Aorta (tissue), 5 donors: ENCODE data around the gene SMYD3. TPM values are rescaled to one million over a fixed set of nuclear protein-coding genes. Genes with fewer than 3 reads are reported as not detected.
"Not testable (repeated sequence)": the region's sequence is repeated elsewhere in the genome, so short reads cannot be mapped to it uniquely, and the experiment has no call there.

ENCODE experiments used
- ATAC-seq: fragments of 200-7000 bp; cut with Tn5 transposase; one replicate; pipeline ENCODE4 v1.9.1; 2022; ENCODE audit warnings: moderate library complexity; ENCODE audit not compliant: low FRiP score
- DNase-seq, 2 donors: peaks; one replicate each; pipeline ENCODE4 v3.0.0-alpha.2; 2020
- H3K27ac ChIP-seq, 2 donors: one replicate each; pipeline ENCODE4 v1.5.1; 2013; ENCODE audit warnings: low read length in 2 of 2, mild to moderate bottlenecking in 2 of 2, moderate library complexity in 2 of 2, control low read depth in 1 of 2, inconsistent platforms in 1 of 2, low read depth in 1 of 2
- H3K27me3 ChIP-seq, 2 donors: one replicate each; pipeline ENCODE4 v1.6.1; 2013; ENCODE audit warnings: control low read depth in 1 of 2, low read length in 1 of 2, mild to moderate bottlenecking in 1 of 2, moderate library complexity in 1 of 2; ENCODE audit not compliant: insufficient read depth in 2 of 2, control insufficient read depth in 1 of 2
- H3K36me3 ChIP-seq, 2 donors: one replicate each; pipeline ENCODE4 v1.6.1; 2013; ENCODE audit warnings: control low read depth in 1 of 2, low read length in 1 of 2, mild to moderate bottlenecking in 1 of 2; ENCODE audit not compliant: insufficient read depth in 2 of 2, control insufficient read depth in 1 of 2
- H3K4me1 ChIP-seq, 2 donors: one replicate each; pipeline ENCODE4 v1.6.1; 2013; ENCODE audit warnings: low read length in 2 of 2, control low read depth in 1 of 2, mild to moderate bottlenecking in 1 of 2, moderate library complexity in 1 of 2; ENCODE audit not compliant: insufficient read depth in 2 of 2, control insufficient read depth in 1 of 2
- H3K4me3 ChIP-seq, 2 donors: one replicate each; pipeline ENCODE4 v1.5.1; 2013; ENCODE audit warnings: low read length in 2 of 2, control low read depth in 1 of 2, mild to moderate bottlenecking in 1 of 2
- H3K9me3 ChIP-seq: one replicate; pipeline ENCODE4 v1.6.1; 2013; ENCODE audit warnings: mild to moderate bottlenecking, low read length; ENCODE audit not compliant: control insufficient read depth
- WGBS, 2 donors: extraction: QIAGEN DNeasy Blood & Tissue Kit; methylation state at CpG; one replicate each; pipeline ENCODE4 v1.1.7; 2013; 5-methylcytosine and 5-hydroxymethylcytosine counted together
- intact Hi-C, 2 donors: fragments of 100-400 bp; cut with DNase I; formaldehyde crosslinking; loops; one replicate each; pipeline versions ENCODE4 v1.14.2 to v1.15.0; 2022
- polyA plus RNA-seq, 2 donors: library from polyadenylated mRNA; stranded (reverse); fragments of 200-250 nt; gene quantifications; one replicate each; pipeline ENCODE4 v1.2.3, GENCODE V29; 2013
- total RNA-seq, 2 donors: library from RNA; stranded (reverse); fragmentation: NEBNext Ultra II Directional; extraction: Animal tissue kit (Norgen Biotek cat#: 25700); gene quantifications; one replicate each; pipeline ENCODE4 v1.2.1, GENCODE V29; 2021
- donor health status: healthy with polysubstance abuse.
- donor health status: Bipolar disorder and iron deficiency.
- donor health status: DM: no; HTN: no; CAD: no.
- donor health status: DM: no; HTN: no; CAD: no.
- donor health status: DM: yes; HTN: yes; CAD: no.

SMYD3 gene
- total and polyA plus RNA-seq, 4 donors = 6.0 to 29.1 (median 11.1) TPM

GRCh38 chr1:246377625-246378153 is 129.4 kb downstream of the SMYD3 start:
- no peak overlapping the region for H3K4me3 ChIP-seq
- intact Hi-C loops = no loop called here
- WGBS, 2 donors = 88 to 92% methylated on average over 5 of the region's 5 CpGs
- DNase-seq = no peak
- H3K9me3 ChIP-seq = no peaks in the 10 kb centered on the region
- no peaks in the 10 kb centered on the region for H3K27me3 ChIP-seq
- H3K36me3 ChIP-seq = no peaks in the 10 kb centered on the region
- no peak for ATAC-seq
- H3K27ac ChIP-seq = no peak overlapping the region
- peaks cover 0 to 2% of the 10 kb centered on the region in 2 donors for H3K4me1 ChIP-seq

GRCh38 chr1:246373828-246374569 is 133.1 kb downstream of the SMYD3 start:
- DNase-seq (no peak), ATAC-seq (no peak)
- H3K9me3 ChIP-seq = no peaks in the 10 kb centered on the region
- no peaks in the 10 kb centered on the region for H3K27me3 ChIP-seq
- no peak overlapping the region for H3K27ac ChIP-seq
- H3K4me1 ChIP-seq = peaks cover 0 to 2% of the 10 kb centered on the region in 2 donors
- H3K4me3 ChIP-seq = no peak overlapping the region
- intact Hi-C loops = no loop called here
- H3K36me3 ChIP-seq = no peaks in the 10 kb centered on the region
- 59 to 72% methylated on average over 6 of the region's 6 CpGs for WGBS, 2 donors

GRCh38 chr1:246372559-246372958 is 134.5 kb downstream of the SMYD3 start:
- Histone ChIP-seq H3K9me3 (no peaks in the 10 kb centered on the region), H3K4me3 (no peak overlapping the region), H3K4me1 (peaks cover 0 to 2% of the 10 kb centered on the region in 2 donors), H3K27ac (no peak overlapping the region), H3K27me3 (no peaks in the 10 kb centered on the region), H3K36me3 (no peaks in the 10 kb centered on the region)
- 92% methylated on average over 6 of the region's 6 CpGs for WGBS, 2 donors
- ATAC-seq (no peak), DNase-seq (no peak)
- intact Hi-C loops = no loop called here

GRCh38 chr1:246367041-246367440 is 140.0 kb downstream of the SMYD3 start:
- ATAC-seq (no peak), DNase-seq (no peak)
- Histone ChIP-seq H3K36me3 (no peaks in the 10 kb centered on the region), H3K27me3 (no peaks in the 10 kb centered on the region), H3K9me3 (no peaks in the 10 kb centered on the region), H3K27ac (no peak overlapping the region), H3K4me3 (no peak overlapping the region), H3K4me1 (no peaks in the 10 kb centered on the region)
- 93 to 95% methylated on average over 2 of the region's 2 CpGs for WGBS, 2 donors
- intact Hi-C loops = no loop called here

- DNase-seq = no peak
- intact Hi-C loops = no loop called here
- Histone ChIP-seq H3K27me3 (no peaks in the 10 kb centered on the region), H3K36me3 (no peaks in the 10 kb centered on the region), H3K4me3 (no peak overlapping the region), H3K9me3 (no peaks in the 10 kb centered on the region), H3K27ac (no peak overlapping the region), H3K4me1 (no peaks in the 10 kb centered on the region)
- WGBS, 2 donors = 60 to 71% methylated on average over 3 of the region's 3 CpGs
- ATAC-seq = no peak
These were observed 141.4 kb downstream of the SMYD3 start for GRCh38 chr1:246365708-246366107.

- Histone ChIP-seq H3K27ac (no peak overlapping the region), H3K4me1 (no peaks in the 10 kb centered on the region), H3K27me3 (no peaks in the 10 kb centered on the region), H3K9me3 (no peaks in the 10 kb centered on the region), H3K36me3 (no peaks in the 10 kb centered on the region), H3K4me3 (no peak overlapping the region)
- WGBS, 2 donors = 92% methylated on average over 6 of the region's 6 CpGs
- intact Hi-C loops = no loop called here
- DNase-seq (no peak), ATAC-seq (no peak)
These were observed 142.6 kb downstream of the SMYD3 start for GRCh38 chr1:246364415-246364941.

- intact Hi-C loops, H3K4me1 ChIP-seq, H3K9me3 ChIP-seq, H3K36me3 ChIP-seq, ATAC-seq, H3K27ac ChIP-seq, DNase-seq, H3K27me3 ChIP-seq, H3K4me3 ChIP-seq: not testable (repeated sequence)
- WGBS, 2 donors = 68 to 76% methylated on average over 3 of the region's 3 CpGs
These were observed 150.0 kb downstream of the SMYD3 start for GRCh38 chr1:246357014-246357598.

- Histone ChIP-seq H3K27me3 (no peaks in the 10 kb centered on the region), H3K36me3 (no peaks in the 10 kb centered on the region), H3K4me3 (no peak overlapping the region), H3K9me3 (peaks cover 2% of the 10 kb centered on the region), H3K27ac (no peak overlapping the region), H3K4me1 (no peaks in the 10 kb centered on the region)
- intact Hi-C loops = no loop called here
- no peak for ATAC-seq
- no peak for DNase-seq
- 85 to 89% methylated on average over 8 of the region's 8 CpGs for WGBS, 2 donors
These were observed 151.5 kb downstream of the SMYD3 start for GRCh38 chr1:246355411-246356230.
